H1 (cell line): Measurements from ENCODE around the gene DNLZ. TPM values are rescaled to one million over a fixed set of nuclear protein-coding genes. Genes with fewer than 3 reads are reported as not detected.

Source experiments
- CTCF ChIA-PET: fragments of 300-600 bp; sonication (Branson Sonifier 250); formaldehyde crosslinking; loops from one replicate; lab custom pipeline; 2021; ENCODE audit not compliant: partially characterized antibody; lab: Charles Lee
- POLR2A ChIA-PET: fragments of 300-600 bp; sonication (Branson Sonifier 250); formaldehyde crosslinking; loops from one replicate; lab custom pipeline; 2021; ENCODE audit warnings: inconsistent platforms; ENCODE audit not compliant: partially characterized antibody; lab: Charles Lee
- DNase-seq, 2 experiments: peaks; one replicate each; pipeline versions ENCODE4 v3.0.0 to v3.0.0-alpha.2; 2010 to 2022; ENCODE audit warnings: low spot score in 2 of 2, low read depth in 1 of 2, mixed read lengths in 1 of 2
- FAIRE-seq: peaks from 2 replicates; lab custom pipeline; 2011; peaks lifted over from hg19 to GRCh38; lab: Jason Lieb, UNC
- H2AFZ ChIP-seq: 2 replicates; pipeline ENCODE4 v1.8.1; 2012; ENCODE audit warnings: low read length, inconsistent platforms
- H2AK5ac ChIP-seq: 2 replicates; pipeline ENCODE4 v1.6.1; 2013; ENCODE audit warnings: low read depth, low read length
- H2BK120ac ChIP-seq: replicated peaks from 2 replicates; pipeline ENCODE3; 2013; ENCODE audit warnings: low read depth, low read length, inconsistent platforms
- H2BK12ac ChIP-seq: 2 replicates; pipeline ENCODE4 v1.6.1; 2013; ENCODE audit warnings: low read depth, low read length
- H2BK15ac ChIP-seq: 2 replicates; pipeline ENCODE4 v1.6.1; 2013; ENCODE audit warnings: low read length
- H2BK20ac ChIP-seq: 2 replicates; pipeline ENCODE4 v1.6.1; 2013; ENCODE audit warnings: low read length
- H2BK5ac ChIP-seq: 2 replicates; pipeline ENCODE4 v1.6.1; 2013; ENCODE audit warnings: low read depth, low read length
- H3K14ac ChIP-seq: 2 replicates; pipeline ENCODE4 v1.6.1; 2013; ENCODE audit warnings: inconsistent platforms; ENCODE audit not compliant: insufficient read length
- H3K18ac ChIP-seq: 2 replicates; pipeline ENCODE4 v1.6.1; 2013; ENCODE audit warnings: low read length; ENCODE audit errors: extremely low read depth
- H3K23ac ChIP-seq: 2 replicates; pipeline ENCODE4 v1.6.1; 2013; ENCODE audit warnings: inconsistent platforms; ENCODE audit not compliant: insufficient read length
- H3K23me2 ChIP-seq: 2 replicates; pipeline ENCODE4 v1.6.1; 2013; ENCODE audit warnings: low read depth, low read length
- H3K27ac ChIP-seq: 2 replicates; pipeline ENCODE4 v1.6.1; 2011; ENCODE audit warnings: low read depth, low read length, inconsistent platforms
- H3K27me3 ChIP-seq, 4 experiments: replicated peaks in 1 of 4; 1 replicate in 1 of 4; 2 replicates in 3 of 4; pipeline versions ENCODE4 v1.6.1 to v1.8.1; 2011 to 2013; ENCODE audit warnings: low read length in 3 of 4, mild to moderate bottlenecking in 3 of 4, inconsistent platforms in 2 of 4, mixed read lengths in 2 of 4, moderate library complexity in 1 of 4; ENCODE audit not compliant: control insufficient read depth in 3 of 4, insufficient read depth in 3 of 4; ENCODE audit errors: extremely low read depth in 1 of 4
- H3K36me3 ChIP-seq, 4 experiments: 2 replicates each; pipeline versions ENCODE4 v1.6.1 to v1.8.1; 2011 to 2013; ENCODE audit warnings: mild to moderate bottlenecking in 4 of 4, low read length in 3 of 4, moderate library complexity in 2 of 4, control low read depth in 1 of 4, inconsistent platforms in 1 of 4; ENCODE audit not compliant: insufficient read depth in 4 of 4, control insufficient read depth in 2 of 4
- H3K4ac ChIP-seq: replicated peaks from 2 replicates; pipeline ENCODE3; 2013; ENCODE audit warnings: low read length, low read depth, mixed read lengths, inconsistent platforms; ENCODE audit not compliant: insufficient read length
- H3K4me1 ChIP-seq, 4 experiments: replicated peaks in 1 of 4; 1 replicate in 1 of 4; 2 replicates in 3 of 4; pipeline versions ENCODE4 v1.6.1 to v1.8.1; 2011 to 2013; ENCODE audit warnings: low read length in 3 of 4, inconsistent platforms in 2 of 4, mixed read lengths in 1 of 4; ENCODE audit not compliant: insufficient read depth in 4 of 4, control insufficient read depth in 3 of 4
- H3K4me2 ChIP-seq, 2 experiments: 2 replicates each; pipeline versions ENCODE4 v1.6.1 to v1.8.1; 2011 to 2013; ENCODE audit warnings: low read depth in 2 of 2, low read length in 2 of 2, control low read depth in 1 of 2, inconsistent platforms in 1 of 2, mild to moderate bottlenecking in 1 of 2; ENCODE audit not compliant: insufficient read depth in 1 of 2
- H3K4me3 ChIP-seq, 4 experiments: fragments of 200-600, 300-600 bp in 1 of 4; sonication (generic), shearing (Covaris generic), sonication (Bioruptor Twin) in 1 of 4; 2 replicates each; pipeline versions ENCODE4 v1.5.1 to v1.8.1; 2011 to 2016; ENCODE audit warnings: low read length in 4 of 4, low read depth in 3 of 4, control low read depth in 2 of 4, inconsistent platforms in 2 of 4, mild to moderate bottlenecking in 2 of 4, mixed read lengths in 1 of 4, moderate library complexity in 1 of 4; ENCODE audit not compliant: insufficient read depth in 2 of 4; ENCODE audit errors: extremely low read depth in 1 of 4
- H3K56ac ChIP-seq: replicated peaks from 2 replicates; pipeline ENCODE3; 2013; ENCODE audit warnings: low read depth, mild to moderate bottlenecking, mixed read lengths, low read length, inconsistent platforms; ENCODE audit not compliant: insufficient read length
- H3K79me1 ChIP-seq: 2 replicates; pipeline ENCODE4 v1.6.1; 2013; ENCODE audit warnings: low read depth, low read length, control low read depth
- H3K79me2 ChIP-seq, 2 experiments: 2 replicates each; pipeline versions ENCODE4 v1.6.1 to v1.8.1; 2012 to 2013; ENCODE audit warnings: low read length in 2 of 2, mild to moderate bottlenecking in 2 of 2, inconsistent platforms in 1 of 2; ENCODE audit not compliant: insufficient read depth in 2 of 2, control insufficient read depth in 1 of 2
- H3K9ac ChIP-seq, 4 experiments: replicated peaks in 1 of 4; 1 replicate in 1 of 4; 2 replicates in 3 of 4; pipeline versions ENCODE4 v1.6.1 to v1.8.1; 2011 to 2013; ENCODE audit warnings: low read depth in 3 of 4, low read length in 3 of 4, control low read depth in 2 of 4, mild to moderate bottlenecking in 2 of 4, moderate library complexity in 2 of 4, inconsistent platforms in 1 of 4; ENCODE audit errors: extremely low read depth in 1 of 4
- H3K9me3 ChIP-seq, 2 experiments: 2 replicates each; pipeline versions ENCODE4 v1.6.1 to v1.8.1; 2012 to 2013; ENCODE audit warnings: mild to moderate bottlenecking in 2 of 2, moderate library complexity in 2 of 2, control low read depth in 1 of 2, inconsistent platforms in 1 of 2, low read depth in 1 of 2, low read length in 1 of 2, mixed read lengths in 1 of 2; ENCODE audit not compliant: insufficient read depth in 2 of 2
- H4K20me1 ChIP-seq, 2 experiments: replicated peaks in 1 of 2; 2 replicates each; pipeline versions ENCODE3 to v1.8.1; 2011 to 2013; ENCODE audit warnings: inconsistent platforms in 2 of 2, low read length in 2 of 2, mild to moderate bottlenecking in 1 of 2; ENCODE audit not compliant: insufficient read depth in 2 of 2, control insufficient read depth in 1 of 2
- H4K5ac ChIP-seq: 2 replicates; pipeline ENCODE4 v1.6.1; 2013; ENCODE audit warnings: low read length, low read depth, mixed read lengths, inconsistent platforms; ENCODE audit not compliant: insufficient read length
- H4K8ac ChIP-seq: 2 replicates; pipeline ENCODE4 v1.8.0; 2013; ENCODE audit warnings: mild to moderate bottlenecking, moderate library complexity, low read length, inconsistent platforms; ENCODE audit not compliant: insufficient read depth; ENCODE audit errors: extremely low read depth
- H4K91ac ChIP-seq: replicated peaks from 2 replicates; pipeline ENCODE3; 2013; ENCODE audit warnings: low read length, mixed read lengths, inconsistent platforms; ENCODE audit not compliant: insufficient read length
- BACH1 ChIP-seq: IDR thresholded peaks from 2 replicates; pipeline ENCODE4 v1.6.1; 2012; ENCODE audit warnings: low read length, improper control_type of control experiment
- BRCA1 ChIP-seq: IDR thresholded peaks from 2 replicates; pipeline ENCODE4 v1.6.1; 2012; ENCODE audit warnings: low read depth, low read length, improper control_type of control experiment
- EGR1 ChIP-seq: IDR thresholded peaks from 2 replicates; pipeline ENCODE4 v1.6.1; 2011; ENCODE audit warnings: low read depth, low read length, borderline replicate concordance
- EP300 ChIP-seq, 2 experiments: IDR thresholded peaks; 1 replicate in 1 of 2; 2 replicates in 1 of 2; pipeline ENCODE4 v1.6.1; 2011 to 2012; ENCODE audit warnings: low read depth in 2 of 2, low read length in 2 of 2, mild to moderate bottlenecking in 2 of 2, borderline replicate concordance in 1 of 2, inconsistent platforms in 1 of 2, moderate library complexity in 1 of 2
- FOSL1 ChIP-seq: IDR thresholded peaks from 2 replicates; pipeline ENCODE4 v1.6.1; 2011; ENCODE audit warnings: mild to moderate bottlenecking, low read depth, low read length, moderate library complexity; ENCODE audit not compliant: insufficient read depth
- JUND ChIP-seq: IDR thresholded peaks from 2 replicates; pipeline ENCODE4 v1.6.1; 2011; ENCODE audit warnings: mild to moderate bottlenecking, improper control_type of control experiment, low read length
- NANOG ChIP-seq: IDR thresholded peaks from 2 replicates; pipeline ENCODE4 v1.6.1; 2011; ENCODE audit warnings: low read length, low read depth, mild to moderate bottlenecking, inconsistent platforms; ENCODE audit not compliant: insufficient read depth, poor library complexity, severe bottlenecking
- POLR2A ChIP-seq, 2 experiments: IDR thresholded peaks; 1 replicate in 1 of 2; 2 replicates in 1 of 2; pipeline ENCODE4 v1.6.1; 2011; ENCODE audit warnings: low read depth in 2 of 2, low read length in 2 of 2, mild to moderate bottlenecking in 2 of 2; ENCODE audit errors: control extremely low read depth in 1 of 2
- POLR2AphosphoS5 ChIP-seq: IDR thresholded peaks from 2 replicates; pipeline ENCODE4 v1.6.1; 2011; ENCODE audit warnings: low read depth, low read length
- SAP30 ChIP-seq: fragments of 300-600 bp; sonication (generic); IDR thresholded peaks from 2 replicates; pipeline ENCODE4 v1.7.1; 2012; ENCODE audit warnings: low read length, moderate library complexity, mild to moderate bottlenecking, inconsistent platforms; ENCODE audit not compliant: insufficient read depth, insufficient replicate concordance
- SIX5 ChIP-seq: IDR thresholded peaks from 2 replicates; pipeline ENCODE4 v1.6.1; 2011; ENCODE audit warnings: mild to moderate bottlenecking, low read depth, low read length
- SP4 ChIP-seq: IDR thresholded peaks from 2 replicates; pipeline ENCODE4 v1.6.1; 2012; ENCODE audit warnings: low read length, inconsistent platforms
- YY1 ChIP-seq: IDR thresholded peaks from 2 replicates; pipeline ENCODE4 v1.6.1; 2011; ENCODE audit warnings: low read depth, mild to moderate bottlenecking, low read length
- WGBS, 2 experiments: shearing (Covaris generic) in 1 of 2; methylation state at CpG; one replicate each; pipeline versions ENCODE4 v1.1.6 to v1.1.7; 2013 to 2015; ENCODE audit warnings: low lambda C conversion rate in 2 of 2, mixed read lengths in 2 of 2, inconsistent platforms in 1 of 2, low coverage in 1 of 2, missing lambda C conversion rate in 1 of 2; ENCODE audit not compliant: insufficient replicate concordance in 2 of 2, insufficient coverage in 1 of 2, insufficient read length in 1 of 2; ENCODE audit errors: extremely low coverage in 1 of 2, missing lambda C conversion rate in 1 of 2; 5-methylcytosine and 5-hydroxymethylcytosine counted together
- polyA plus RNA-seq, 7 experiments: library from polyadenylated mRNA; depleted of rRNA in 3 of 7; stranded (reverse) in 5 of 7; unstranded in 2 of 7; fragments of >200 nt in 5 of 7; fragments of 200-250 nt in 2 of 7; gene quantifications; 1 replicate in 5 of 7; 2 replicates in 1 of 7; 4 replicates in 1 of 7; pipeline versions ENCODE4 v1.2.1 to v1.2.3, GENCODE V29; 2011 to 2013; ENCODE audit warnings: missing spikeins in 2 of 7, mixed read lengths in 2 of 7
- total RNA-seq: library from RNA; stranded (reverse); fragmentation: NEBNext Ultra II Directional; extraction: Animal tissue kit (Norgen Biotek cat#: 25700); gene quantifications from 2 replicates; pipeline ENCODE4 v1.2.1, GENCODE V29; 2021
- TF ChIP-seq, protein P1 (sequence below): IDR thresholded peaks from 2 replicates; pipeline ENCODE4 v1.6.1; 2012; ENCODE audit warnings: inconsistent platforms

DNLZ gene
- total and polyA plus RNA-seq, 2 of the 8 experiments (the other 6 are each of a cell fraction or from before 2014, with no cell fraction given) = 11.6 to 17.9 TPM

DNA sequence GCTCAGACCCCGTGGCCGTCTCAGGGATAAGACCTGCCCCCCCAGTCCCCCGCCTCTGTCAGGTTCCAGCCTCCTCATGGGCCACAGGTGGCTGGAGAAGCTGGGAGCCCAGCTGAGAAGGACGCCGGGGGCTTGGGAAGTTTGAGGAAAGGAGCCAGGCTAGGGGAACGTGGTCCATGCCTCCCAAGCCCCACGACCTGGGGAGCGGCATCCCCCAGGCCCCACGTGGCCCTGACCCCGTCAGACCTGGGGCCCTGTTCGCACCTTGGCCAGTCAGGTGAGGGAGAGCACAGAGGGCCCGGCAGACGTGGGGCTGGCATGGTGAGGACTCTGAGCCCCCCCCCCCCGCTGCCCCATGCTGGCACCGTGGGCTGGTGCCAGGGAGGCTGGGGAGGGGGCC lies 32.5 kb downstream of the DNLZ start:
- Histone ChIP-seq H3K9me3 (no peaks in the 10 kb centered on the region), H2BK20ac (no peak overlapping the region), H3K27ac (no peak overlapping the region), H2AFZ (no peak overlapping the region), H2AK5ac (no peak overlapping the region), H3K14ac (no peak overlapping the region), H3K4me3 (no peak overlapping the region), H4K5ac (no peak overlapping the region), H2BK5ac (no peak overlapping the region), H2BK12ac (no peak overlapping the region), H3K56ac (no peak overlapping the region), H4K20me1 (peaks cover 0 to 8% of the 10 kb centered on the region in 2 experiments), H3K23ac (no peak overlapping the region), H3K4me2 (no peak overlapping the region), H3K4ac (no peak overlapping the region), H3K18ac (no peak overlapping the region), H3K79me1 (0 out of 2 replicates have a peak, but pooled peaks cover 2% of the 10 kb centered on the region), H2BK15ac (no peak overlapping the region), H3K9ac (no peak overlapping the region), H4K8ac (peak overlapping the region; percentile 69), H4K91ac (no peak overlapping the region), H3K79me2 (no peaks in the 10 kb centered on the region), H3K4me1 (peaks cover 0 to 27% (median 18%) of the 10 kb centered on the region in 4 experiments; a peak in 6 of 7 replicates), H3K23me2 (peaks cover 4% of the 10 kb centered on the region; the same call in 1 of the 2 replicates), H2BK120ac (no peak overlapping the region), H3K36me3 (no peaks in the 10 kb centered on the region), H3K27me3 (no peaks in the 10 kb centered on the region)
- 88% methylated on average over 11 of the region's 15 CpGs; no CpG with 5 or more reads in 1 of the 2 experiments for WGBS, 2 experiments
- POLR2A ChIA-PET = interaction anchor here (0.9 to 2.8 kb wide), 3 partner anchors 11 to 32 kb away, joined by 3 to 7 read pairs (median 4); partner anchors contain the start of gene DNLZ
- CTCF ChIA-PET = interaction anchor here (0.8 to 1.2 kb wide), 2 partner anchors 8 to 58 kb away, joined by 3 to 4 read pairs; no protein-coding TSS in a partner anchor
- DNase-seq (no peak), FAIRE-seq (no peak)
- TF ChIP-seq NANOG = no peak
- TF ChIP-seq POLR2A (IDR thresholded peaks at IDR 0.05; ENCODE audit: control extremely low read depth in 1 of 2, low read depth in 2 of 2, low read length in 2 of 2) = no peak
- TF ChIP-seq JUND = no peak
- TF ChIP-seq BRCA1 = no peak
- TF ChIP-seq SAP30 = no peak
- TF ChIP-seq, protein P1, sequence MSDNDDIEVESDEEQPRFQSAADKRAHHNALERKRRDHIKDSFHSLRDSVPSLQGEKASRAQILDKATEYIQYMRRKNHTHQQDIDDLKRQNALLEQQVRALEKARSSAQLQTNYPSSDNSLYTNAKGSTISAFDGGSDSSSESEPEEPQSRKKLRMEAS = no peak
- no peak for TF ChIP-seq YY1
- no peak for TF ChIP-seq SP4
- no peak for TF ChIP-seq SIX5
- no peak for TF ChIP-seq BACH1
- no peak for TF ChIP-seq FOSL1
- TF ChIP-seq POLR2AphosphoS5 = no peak
- no peak for TF ChIP-seq EGR1
- no peak for TF ChIP-seq EP300 (IDR thresholded peaks at IDR 0.05; ENCODE audit: borderline replicate concordance in 1 of 2, low read depth in 2 of 2, low read length in 2 of 2)
